Liver (tissue), 9 donors: ENCODE measurements around the gene UNC13C. TPM values are rescaled to one million over a fixed set of nuclear protein-coding genes. Genes with fewer than 3 reads are reported as not detected.

ENCODE experiments used
- DNase-seq: peaks from one replicate; pipeline ENCODE4 v3.0.0-alpha.2; 2017; ENCODE audit warnings: low spot score
- H3K27ac ChIP-seq, 2 donors: one replicate each; pipeline ENCODE4 v1.7.0; 2013; ENCODE audit warnings: inconsistent platforms in 2 of 2, low read length in 2 of 2, control low read depth in 1 of 2, low read depth in 1 of 2, mild to moderate bottlenecking in 1 of 2
- H3K27me3 ChIP-seq, 4 donors: one replicate each; pipeline versions ENCODE4 v1.6.1 to v1.7.0; 2013; ENCODE audit warnings: low read length in 3 of 4, inconsistent platforms in 1 of 4, mild to moderate bottlenecking in 1 of 4, moderate library complexity in 1 of 4; ENCODE audit not compliant: control insufficient read depth in 4 of 4, insufficient read depth in 4 of 4
- H3K36me3 ChIP-seq, 4 donors: one replicate each; pipeline versions ENCODE4 v1.6.1 to v1.7.0; 2013; ENCODE audit warnings: low read length in 3 of 4, mild to moderate bottlenecking in 3 of 4, low read depth in 1 of 4, moderate library complexity in 1 of 4; ENCODE audit not compliant: control insufficient read depth in 4 of 4, insufficient read depth in 3 of 4
- H3K4me1 ChIP-seq, 4 donors: one replicate each; pipeline versions ENCODE4 v1.6.1 to v1.7.0; 2013; ENCODE audit warnings: low read length in 3 of 4, mild to moderate bottlenecking in 3 of 4, moderate library complexity in 1 of 4; ENCODE audit not compliant: control insufficient read depth in 4 of 4, insufficient read depth in 4 of 4
- H3K4me3 ChIP-seq, 3 donors: one replicate each; pipeline versions ENCODE4 v1.6.1 to v1.7.0; 2013; ENCODE audit warnings: low read length in 3 of 3, control low read depth in 1 of 3, low read depth in 1 of 3, mild to moderate bottlenecking in 1 of 3
- H3K9ac ChIP-seq, 2 donors: one replicate each; pipeline ENCODE4 v1.7.0; 2013; ENCODE audit warnings: low read length in 2 of 2, mild to moderate bottlenecking in 2 of 2, moderate library complexity in 2 of 2, control low read depth in 1 of 2, low read depth in 1 of 2
- H3K9me3 ChIP-seq, 4 donors: one replicate each; pipeline versions ENCODE4 v1.6.1 to v1.7.0; 2013; ENCODE audit warnings: low read length in 3 of 4; ENCODE audit not compliant: control insufficient read depth in 4 of 4
- CTCF ChIP-seq: fragments of 150-350 bp; IDR thresholded peaks from 2 replicates; pipeline ENCODE4 v1.5.1; 2017; ENCODE audit warnings: improper control_type of control experiment, low read depth, low read length; ENCODE audit not compliant: missing input control
- EGR1 ChIP-seq, 2 donors: IDR thresholded peaks; 2 replicates each; pipeline ENCODE4 v1.6.1; 2016 to 2018; ENCODE audit warnings: antibody characterized with exemption in 2 of 2, low read depth in 2 of 2
- FOXA1 ChIP-seq: IDR thresholded peaks from 2 replicates; pipeline ENCODE4 v1.6.1; 2016; ENCODE audit warnings: antibody characterized with exemption
- FOXA2 ChIP-seq: IDR thresholded peaks from 2 replicates; pipeline ENCODE4 v1.6.1; 2016; ENCODE audit warnings: antibody characterized with exemption
- HNF4A ChIP-seq, 2 donors: conservative IDR thresholded peaks; 2 replicates each; pipeline ENCODE4 v1.6.1; 2016; ENCODE audit warnings: antibody characterized with exemption in 2 of 2, mild to moderate bottlenecking in 2 of 2
- HNF4G ChIP-seq: IDR thresholded peaks from 2 replicates; pipeline ENCODE4 v1.6.1; 2016; ENCODE audit warnings: antibody characterized with exemption
- JUND ChIP-seq, 2 donors: IDR thresholded peaks; 2 replicates each; pipeline ENCODE4 v1.6.1; 2016; ENCODE audit warnings: antibody characterized with exemption in 2 of 2
- MAX ChIP-seq: IDR thresholded peaks from 2 replicates; pipeline ENCODE4 v1.6.1; 2016; ENCODE audit warnings: antibody characterized with exemption
- NR2F2 ChIP-seq: IDR thresholded peaks from 2 replicates; pipeline ENCODE4 v1.6.1; 2016; ENCODE audit warnings: antibody characterized with exemption
- REST ChIP-seq: IDR thresholded peaks from 2 replicates; pipeline ENCODE4 v1.6.1; 2016; ENCODE audit warnings: antibody characterized with exemption, mild to moderate bottlenecking
- SP1 ChIP-seq: IDR thresholded peaks from 2 replicates; pipeline ENCODE4 v1.6.1; 2018; ENCODE audit warnings: antibody characterized with exemption, mild to moderate bottlenecking
- TAF1 ChIP-seq: conservative IDR thresholded peaks from 2 replicates; pipeline ENCODE4 v1.6.1; 2016; ENCODE audit warnings: antibody characterized with exemption, mild to moderate bottlenecking
- ZBTB33 ChIP-seq: IDR thresholded peaks from 2 replicates; pipeline ENCODE4 v1.6.1; 2016; ENCODE audit warnings: antibody characterized with exemption
- WGBS: extraction: QIAGEN DNeasy Blood & Tissue Kit; methylation state at CpG from one replicate; pipeline ENCODE4 v1.1.7; 2013; 5-methylcytosine and 5-hydroxymethylcytosine counted together
- polyA plus RNA-seq, 2 donors: library from polyadenylated mRNA; stranded (reverse) in 1 of 2; unstranded in 1 of 2; fragments of 200-250 nt in 1 of 2; fragments of >200 nt in 1 of 2; fragmentation: Nextera tagmentation in 1 of 2; extraction: Ambion mirVana in 1 of 2; gene quantifications; one replicate each; pipeline versions ENCODE4 v1.2.1 to v1.2.3, GENCODE V29; 2013 to 2015
- total RNA-seq, 2 donors: library from RNA; depleted of rRNA; stranded (reverse); fragments of >200 nt; gene quantifications; one replicate each; pipeline ENCODE4 v1.2.3, GENCODE V29; 2014
- donor health status: healthy.
- donor health status: healthy.
- donor health status: healthy.
- donor health status: healthy.
- donor health status: healthy.

Gene UNC13C
- total and polyA plus RNA-seq, 4 donors = 0.19 TPM; not detected in 3

GRCh38 chr15:54605556-54605955 lies 627.3 kb downstream of the UNC13C start:
- peaks cover 0 to 8% (median 0%) of the 10 kb centered on the region in 4 donors for H3K27me3 ChIP-seq
- 92% methylated on average over 4 of the region's 4 CpGs for WGBS

GRCh38 chr15:54608876-54609835 lies 630.9 kb downstream of the UNC13C start:
- no peak for DNase-seq
- H3K27me3 ChIP-seq = no peaks in the 10 kb centered on the region

More at GRCh38 chr15:54605556-54605955, 627.3 kb downstream of the UNC13C start:
- Histone ChIP-seq H3K9ac (no peak overlapping the region), H3K4me3 (no peak overlapping the region), H3K27ac (no peak overlapping the region), H3K4me1 (no peaks in the 10 kb centered on the region), H3K36me3 (no peaks in the 10 kb centered on the region), H3K9me3 (no peaks in the 10 kb centered on the region)
- TF ChIP-seq HNF4A (conservative IDR thresholded peaks at IDR 0.05) (no peak), TAF1 (no peak), EGR1 (IDR thresholded peaks at IDR 0.05; ENCODE audit: low read depth in 2 of 2) (no peak)
- no peak for DNase-seq

More at GRCh38 chr15:54608876-54609835, 630.9 kb downstream of the UNC13C start:
- H3K4me3 ChIP-seq = no peak overlapping the region
- H3K27ac ChIP-seq = no peak overlapping the region
- H3K4me1 ChIP-seq = no peaks in the 10 kb centered on the region
- no peaks in the 10 kb centered on the region for H3K36me3 ChIP-seq
- H3K9me3 ChIP-seq = no peaks in the 10 kb centered on the region
- TF ChIP-seq EGR1 (IDR thresholded peaks at IDR 0.05; ENCODE audit: low read depth in 2 of 2) (no peak), JUND (IDR thresholded peaks at IDR 0.05) (no peak), ZBTB33 (no peak), SP1 (no peak), REST (no peak), HNF4G (no peak), FOXA2 (no peak), MAX (no peak), CTCF (no peak), FOXA1 (no peak), NR2F2 (no peak), HNF4A (conservative IDR thresholded peaks at IDR 0.05) (no peak), TAF1 (no peak)
- 82% methylated on average over 1 of the region's 1 CpG for WGBS
- no peak overlapping the region for H3K9ac ChIP-seq
